ENCODE results near the gene AGPS.
"Not testable (repeated sequence)": the region's sequence is repeated elsewhere in the genome, so short reads cannot be mapped to it uniquely, and the experiment has no call there.

The AGPS gene

DNA sequence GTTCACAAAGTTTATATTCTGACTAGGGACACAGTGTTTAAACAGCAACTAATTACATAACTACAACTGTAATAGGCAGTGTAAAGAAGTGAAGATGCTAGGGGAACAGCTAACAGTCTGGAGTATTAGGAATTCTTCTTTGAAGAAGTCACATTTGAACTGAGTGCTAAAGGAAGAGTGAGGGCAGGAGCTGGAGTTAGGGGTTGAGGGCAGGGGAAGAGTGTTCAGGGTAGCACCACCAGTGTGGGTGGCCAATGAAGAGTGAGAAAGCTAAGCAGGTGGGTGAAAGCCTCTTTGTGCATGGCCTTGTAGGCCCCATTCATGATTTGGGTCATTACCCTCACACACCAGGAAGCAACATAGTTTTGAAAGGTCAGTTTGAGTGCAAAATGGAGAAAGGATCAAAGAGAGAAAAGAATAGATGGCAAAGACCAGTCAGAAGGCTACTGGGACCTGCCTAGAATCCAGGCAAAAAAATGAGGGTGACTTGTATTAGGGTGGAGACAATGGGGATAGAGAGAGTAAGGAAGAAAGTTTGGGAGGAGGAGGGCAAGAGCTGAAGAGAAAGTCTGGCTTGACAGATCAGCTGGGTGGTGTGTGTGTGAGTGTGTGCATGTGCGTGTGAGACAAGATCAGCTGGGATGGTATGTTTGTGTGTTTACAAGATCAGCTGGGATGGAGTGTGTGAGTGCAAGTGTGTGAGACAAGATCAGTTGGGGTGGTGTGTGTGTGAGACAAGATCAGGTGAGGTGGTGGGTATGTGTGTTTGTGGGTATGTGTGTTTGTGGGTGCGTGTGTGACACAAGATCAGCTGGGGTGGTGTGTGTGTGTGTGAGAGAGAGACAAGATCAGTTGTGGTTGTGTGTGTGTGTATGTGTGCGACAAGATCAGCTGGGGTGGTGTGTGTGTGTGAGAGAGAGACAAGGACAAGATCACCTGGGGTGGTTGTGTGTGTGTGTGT, 43.6 kb upstream of the AGPS start:
- DNase-seq (ENCODE audit: extremely low spot score): peak; percentile 16
- POLR2A ChIA-PET: no interaction called here
- TF ChIP-seq, protein P1, sequence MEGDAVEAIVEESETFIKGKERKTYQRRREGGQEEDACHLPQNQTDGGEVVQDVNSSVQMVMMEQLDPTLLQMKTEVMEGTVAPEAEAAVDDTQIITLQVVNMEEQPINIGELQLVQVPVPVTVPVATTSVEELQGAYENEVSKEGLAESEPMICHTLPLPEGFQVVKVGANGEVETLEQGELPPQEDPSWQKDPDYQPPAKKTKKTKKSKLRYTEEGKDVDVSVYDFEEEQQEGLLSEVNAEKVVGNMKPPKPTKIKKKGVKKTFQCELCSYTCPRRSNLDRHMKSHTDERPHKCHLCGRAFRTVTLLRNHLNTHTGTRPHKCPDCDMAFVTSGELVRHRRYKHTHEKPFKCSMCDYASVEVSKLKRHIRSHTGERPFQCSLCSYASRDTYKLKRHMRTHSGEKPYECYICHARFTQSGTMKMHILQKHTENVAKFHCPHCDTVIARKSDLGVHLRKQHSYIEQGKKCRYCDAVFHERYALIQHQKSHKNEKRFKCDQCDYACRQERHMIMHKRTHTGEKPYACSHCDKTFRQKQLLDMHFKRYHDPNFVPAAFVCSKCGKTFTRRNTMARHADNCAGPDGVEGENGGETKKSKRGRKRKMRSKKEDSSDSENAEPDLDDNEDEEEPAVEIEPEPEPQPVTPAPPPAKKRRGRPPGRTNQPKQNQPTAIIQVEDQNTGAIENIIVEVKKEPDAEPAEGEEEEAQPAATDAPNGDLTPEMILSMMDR (IDR thresholded peaks at IDR 0.05; ENCODE audit: control extremely low read depth, extremely low read depth, low read depth, missing control alignments): no peak
- CTCF ChIA-PET: interaction anchor here (0.7 to 7.2 kb wide), 10 partner anchors 12 to 188 kb away, joined by 3 to 57 read pairs (median 4); partner anchors contain the start of gene AGPS

DNA sequence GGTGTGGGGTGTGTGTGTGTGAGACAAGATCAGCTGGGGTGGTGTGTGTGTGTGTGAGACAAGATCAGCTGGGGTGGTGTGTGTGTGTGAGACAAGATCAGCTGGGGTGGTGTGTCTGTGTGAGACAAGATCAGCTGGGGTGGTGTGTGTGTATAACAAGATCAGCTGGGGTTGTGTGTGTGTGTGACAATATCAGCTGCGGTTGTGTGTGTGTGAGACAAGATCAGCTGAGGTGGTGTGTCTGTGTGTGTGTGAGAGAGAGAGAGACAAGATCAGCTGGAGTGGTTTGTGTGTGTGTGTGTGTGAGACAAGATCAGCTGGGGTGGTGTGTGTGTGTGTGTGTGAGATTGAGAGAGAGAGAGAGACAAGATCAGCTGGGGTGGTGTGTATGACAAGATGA, 41.9 kb upstream of the AGPS start:
- DNase-seq (ENCODE audit: extremely low spot score); POLR2A ChIA-PET: not testable (repeated sequence)
- CTCF ChIA-PET: interaction anchor here (1.7 to 7.2 kb wide), 6 partner anchors 14 to 186 kb away, joined by 4 to 57 read pairs (median 10); partner anchors contain the start of gene AGPS

DNA sequence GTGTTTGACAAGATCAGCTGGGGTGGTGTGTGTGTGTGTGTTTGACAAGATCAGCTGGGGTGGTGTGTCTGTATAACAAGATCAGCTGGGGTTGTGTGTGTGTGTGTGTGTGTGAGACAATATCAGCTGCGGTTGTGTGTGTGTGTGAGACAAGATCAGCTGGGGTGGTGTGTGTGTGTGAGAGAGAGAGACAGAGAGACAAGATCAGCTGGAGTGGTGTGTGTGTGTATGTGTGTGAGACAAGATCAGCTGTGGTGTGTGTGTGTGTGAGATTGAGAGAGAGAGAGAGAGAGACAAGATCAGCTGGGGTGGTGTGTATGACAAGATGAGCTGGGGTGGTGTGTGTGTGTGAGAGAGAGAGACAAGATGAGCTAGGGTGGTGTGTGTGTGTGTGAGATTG, 41.5 kb upstream of the AGPS start:
- CTCF ChIA-PET: interaction anchor here (1.7 to 7.2 kb wide), 3 partner anchors 15 to 65 kb away, joined by 4 to 57 read pairs (median 6); partner anchors contain the start of gene AGPS
- DNase-seq (ENCODE audit: extremely low spot score); POLR2A ChIA-PET: not testable (repeated sequence)

DNA sequence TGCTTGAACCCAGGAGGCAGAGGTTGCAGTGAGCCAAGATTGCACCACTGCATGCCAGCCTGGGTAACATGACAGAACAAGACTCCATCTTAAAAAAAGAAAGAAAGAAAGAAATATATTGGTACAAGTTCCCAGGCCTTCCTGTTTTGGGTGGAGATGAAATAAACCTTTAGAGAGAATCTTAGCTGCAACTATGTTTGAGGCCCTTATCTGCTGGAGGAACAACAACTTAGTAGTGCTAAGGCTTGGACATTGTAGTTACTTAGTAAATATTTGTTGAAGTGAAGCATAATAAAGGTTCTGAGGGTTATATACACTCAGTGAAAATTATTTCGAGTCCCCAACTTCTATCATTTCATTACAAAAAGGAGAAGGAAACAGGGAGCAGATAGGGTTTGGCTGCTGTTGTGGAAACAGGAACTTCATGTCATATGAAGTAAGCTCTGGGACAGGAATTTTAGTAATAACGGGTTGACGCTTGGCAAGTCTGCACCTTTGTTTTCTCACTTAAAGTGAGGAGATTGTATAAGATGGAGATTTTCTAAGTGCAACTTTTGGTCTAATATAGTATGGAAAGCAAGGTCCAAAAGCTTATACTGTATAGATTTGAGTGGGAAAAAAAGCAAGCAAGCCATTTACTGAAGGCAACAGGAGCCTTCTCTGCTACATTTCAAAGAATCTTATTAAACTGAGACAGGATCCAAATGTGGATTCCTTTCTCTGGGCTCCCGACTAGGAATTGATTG, 40.0 kb upstream of the AGPS start:
- DNase-seq (ENCODE audit: extremely low spot score): no peak
- ChIA-PET CTCF (interaction anchor here (0.9 to 7.2 kb wide), 5 partner anchors 16 to 371 kb away, joined by 3 to 57 read pairs (median 3); no protein-coding TSS in a partner anchor), POLR2A (no interaction called here)
- TF ChIP-seq, protein P1 (IDR thresholded peaks at IDR 0.05; ENCODE audit: control extremely low read depth, extremely low read depth, low read depth, missing control alignments): no peak

DNA sequence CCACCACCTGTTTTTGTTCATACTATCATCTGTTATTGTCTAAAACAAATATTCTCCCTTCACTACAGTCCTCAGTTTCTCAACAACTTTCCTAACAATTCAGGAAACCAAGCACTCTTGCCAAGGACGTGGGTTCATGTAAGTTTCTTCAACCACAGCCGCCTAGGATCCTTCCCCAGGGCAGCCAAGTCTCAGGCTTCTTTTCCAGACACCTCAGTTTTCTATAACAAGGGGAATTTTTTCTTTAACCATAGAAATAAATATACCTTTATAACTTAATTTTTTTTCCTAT, 39.4 kb upstream of the AGPS start:
- CTCF ChIA-PET: interaction anchor here (0.9 to 1.5 kb wide), 3 partner anchors 20 to 370 kb away, joined by 3 read pairs; no protein-coding TSS in a partner anchor
- POLR2A ChIA-PET: no interaction called here
- TF ChIP-seq, protein P1 (IDR thresholded peaks at IDR 0.05; ENCODE audit: control extremely low read depth, extremely low read depth, low read depth, missing control alignments): no peak

DNA sequence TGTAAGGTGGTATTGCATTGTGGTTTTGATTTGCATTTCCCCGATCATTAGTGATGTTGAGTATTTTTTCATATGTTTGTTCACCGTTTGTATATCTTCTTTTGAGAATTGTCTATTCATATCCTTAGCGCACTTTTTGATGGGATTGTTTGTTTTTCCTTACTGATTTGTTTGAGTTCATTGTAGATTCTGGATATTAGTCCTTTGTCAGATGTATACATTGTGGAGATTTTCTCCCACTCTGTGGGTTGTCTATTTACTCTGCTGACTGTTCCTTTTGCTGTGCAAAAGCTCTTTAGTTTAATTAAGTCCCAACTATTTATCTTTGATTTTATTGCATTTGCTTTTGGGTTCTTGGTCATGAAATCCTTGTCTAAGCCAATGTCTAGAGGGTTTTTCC, 38.0 kb upstream of the AGPS start:
- POLR2A ChIA-PET; CTCF ChIA-PET; DNase-seq (ENCODE audit: extremely low spot score): not testable (repeated sequence)

More for the DNA sequence above, 39.4 kb upstream of the AGPS start:
- DNase-seq (ENCODE audit: extremely low spot score): no peak

DNA sequence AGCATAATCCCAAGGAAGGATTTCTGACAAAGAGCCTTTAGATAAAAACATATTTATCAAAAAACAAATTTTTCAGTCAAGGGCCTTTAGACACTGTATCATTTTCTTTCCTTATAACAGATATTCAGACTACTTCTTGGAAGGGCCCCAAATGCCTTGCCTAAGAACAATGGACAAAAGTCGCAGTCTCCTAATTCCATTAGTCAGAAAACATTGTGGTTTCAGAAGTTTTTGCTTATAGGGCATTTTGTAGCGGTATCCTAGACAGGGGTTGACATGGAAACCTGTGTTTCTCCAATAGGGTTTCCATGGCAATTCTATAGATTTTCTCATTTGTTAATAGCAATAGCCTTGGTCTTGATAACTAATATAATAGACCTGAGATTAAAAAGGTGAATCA, 36.7 kb upstream of the AGPS start:
- CTCF ChIA-PET: interaction anchor here (0.7 to 1.6 kb wide), 8 partner anchors 9 to 109 kb away, joined by 3 to 6 read pairs (median 3); no protein-coding TSS in a partner anchor
- no peak for DNase-seq (ENCODE audit: extremely low spot score)
- POLR2A ChIA-PET: no interaction called here
- TF ChIP-seq, protein P1 (IDR thresholded peaks at IDR 0.05; ENCODE audit: control extremely low read depth, extremely low read depth, low read depth, missing control alignments): no peak

Measured in GM10248 (cell line).